Bone marrow (tissue), 2 donors: ENCODE results near the gene SHC2.

Experiments used
- DNase-seq, 2 donors: peaks; one replicate each; lab custom pipeline; 2025; lab: John Stamatoyannopoulos, UW

The SHC2 gene

DNA sequence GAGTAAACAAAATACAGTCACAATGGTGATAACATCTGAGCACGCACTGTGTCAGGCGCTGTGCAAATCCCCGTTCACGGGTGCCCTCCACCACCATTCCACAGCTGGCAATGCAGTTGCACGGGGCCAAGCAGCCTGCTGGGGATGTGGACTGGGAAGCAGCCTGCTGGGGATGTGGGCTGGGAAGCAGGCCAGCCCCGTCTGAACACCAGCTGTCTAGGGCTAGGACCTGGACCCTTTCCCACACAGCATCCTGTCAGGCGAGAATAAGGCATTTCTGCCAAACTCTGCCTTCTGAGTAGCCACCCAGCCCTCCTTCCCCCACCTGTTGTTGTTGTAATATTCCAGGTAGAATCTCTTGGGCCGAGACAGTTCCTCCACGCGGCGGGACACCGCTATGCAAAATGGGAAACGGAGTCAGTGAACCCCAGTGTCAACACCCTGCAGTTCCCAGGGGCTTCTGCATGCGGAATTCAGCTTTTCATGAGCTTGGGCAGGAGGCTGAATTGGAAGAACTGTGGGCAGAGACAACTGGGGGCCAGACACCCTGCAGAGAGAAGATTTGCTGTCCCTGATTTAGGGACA lies 88.4 kb downstream of the SHC2 start:
- DNase-seq = no peak

- no peak for DNase-seq
Measured at GRCh38 chr19:371501-372168, 89.2 kb downstream of the SHC2 start.

GRCh38 chr19:370641-371330 lies 90.0 kb downstream of the SHC2 start:
- no peak for DNase-seq

GRCh38 chr19:369876-370275 lies 91.0 kb downstream of the SHC2 start:
- no peak for DNase-seq

DNA sequence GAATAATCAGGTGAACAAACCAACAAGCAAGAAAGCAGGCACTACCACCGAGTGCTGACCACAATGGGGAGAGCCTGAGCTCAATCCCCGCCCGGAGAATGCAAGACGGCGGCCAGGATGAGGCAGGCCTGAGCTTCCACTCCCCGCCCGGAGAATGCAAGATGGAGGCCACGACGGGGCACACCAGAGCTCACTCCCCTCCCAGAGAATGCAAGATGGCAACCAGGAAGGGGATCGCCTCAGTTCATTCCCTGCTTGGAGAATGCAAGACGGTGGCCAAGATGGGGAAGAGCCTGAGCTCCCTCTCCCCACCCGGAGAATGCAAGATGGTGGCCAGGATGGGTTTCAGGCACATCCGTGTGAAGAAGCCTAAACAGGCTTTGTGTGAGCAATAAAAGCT lies 91.6 kb downstream of the SHC2 start:
- DNase-seq = no peak

DNA sequence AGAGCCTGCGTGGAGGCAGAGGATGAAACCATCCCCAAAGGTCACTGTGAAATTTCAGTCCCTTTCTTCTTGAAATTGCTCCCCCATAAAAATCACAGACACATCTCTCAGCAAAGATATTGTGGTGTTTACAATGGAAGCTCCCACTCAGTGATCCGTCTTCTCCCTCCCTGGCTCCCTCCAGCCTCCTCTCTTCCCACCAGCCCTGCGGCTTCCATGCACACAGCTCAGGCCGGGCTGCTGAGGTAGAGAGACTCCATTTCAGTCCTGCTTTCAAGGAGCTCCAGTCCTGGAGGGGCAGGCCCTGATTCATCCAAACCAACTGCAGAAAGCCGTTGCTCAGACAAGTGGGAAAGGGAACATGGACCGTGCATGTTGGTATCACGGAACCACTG lies 92.2 kb downstream of the SHC2 start:
- no peak for DNase-seq

DNA sequence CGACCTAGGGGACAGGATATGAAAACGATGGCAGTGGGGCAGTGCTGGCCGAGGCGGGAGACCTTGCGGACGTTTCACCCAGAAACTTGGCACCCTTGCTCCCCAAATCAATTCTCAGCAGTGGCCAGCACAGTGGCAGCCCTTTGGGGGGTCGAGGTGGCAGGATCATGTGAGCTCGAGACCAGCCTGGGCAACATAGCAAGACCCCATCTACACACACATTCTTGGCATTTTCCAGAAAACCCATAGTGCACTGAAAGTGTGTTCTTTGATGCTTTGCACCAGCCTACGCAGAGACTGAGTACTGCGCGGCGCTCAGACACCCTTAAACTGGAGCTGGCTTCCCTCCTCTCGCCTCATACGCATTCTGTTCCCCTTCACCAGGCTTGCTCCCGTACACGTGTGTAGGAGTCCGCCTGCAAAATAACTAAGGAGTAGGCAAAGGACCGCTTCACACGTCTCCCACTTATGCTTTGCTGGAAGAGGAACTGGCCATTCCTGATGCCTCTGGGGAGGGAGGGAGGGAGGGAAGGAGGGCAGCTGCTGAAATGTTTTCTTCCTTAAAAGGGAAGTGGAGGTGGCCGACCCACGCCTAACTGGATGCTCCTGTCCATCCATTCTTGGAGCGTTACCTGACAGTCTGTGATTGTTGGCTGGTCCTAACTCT lies 92.7 kb downstream of the SHC2 start:
- DNase-seq = no peak

GRCh38 chr19:367561-367960 lies 93.3 kb downstream of the SHC2 start:
- no peak for DNase-seq

DNA sequence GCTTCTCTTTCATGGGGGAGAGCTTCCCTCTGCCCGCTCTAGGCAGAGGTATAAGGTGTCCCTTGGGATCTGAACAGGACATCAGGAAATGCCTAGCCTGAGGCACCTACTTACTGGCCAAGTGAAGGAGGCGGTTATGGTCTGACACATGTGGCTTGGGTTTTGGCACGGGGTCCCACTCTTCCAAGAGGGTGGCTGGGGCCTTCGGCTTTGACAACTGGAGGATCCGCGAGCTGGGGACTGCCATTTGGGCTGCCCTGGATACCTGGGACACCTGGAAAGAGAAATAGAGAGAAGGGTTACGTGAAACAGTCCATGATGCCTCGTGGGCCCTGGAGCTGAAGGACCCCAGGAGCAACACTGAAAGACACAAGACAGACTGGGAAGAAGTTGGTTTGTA lies 93.9 kb downstream of the SHC2 start:
- DNase-seq = no peak
